HEK293T (cell line): ENCODE results near the gene NR3C2.

Experiments used
- FOXM1 ChIP-seq: fragments of 450-650 bp; IDR thresholded peaks from 2 replicates; pipeline ENCODE4 v1.6.1; 2017; ENCODE audit warnings: mild to moderate bottlenecking, borderline replicate concordance
- L3MBTL2 ChIP-seq: fragments of 450-650 bp; conservative IDR thresholded peaks from 2 replicates; pipeline ENCODE4 v1.6.1; 2016; ENCODE audit warnings: mild to moderate bottlenecking
- SP1 ChIP-seq: fragments of 450-650 bp; IDR thresholded peaks from 2 replicates; pipeline ENCODE4 v1.6.1; 2017
- SUZ12 ChIP-seq: fragments of 450-650 bp; IDR thresholded peaks from 2 replicates; pipeline ENCODE4 v1.6.1; 2016; ENCODE audit warnings: mild to moderate bottlenecking

GRCh38 chr4:148118633-148119032 is 323.6 kb downstream of the NR3C2 start:
- TF ChIP-seq SUZ12 (no peak), FOXM1 (no peak), L3MBTL2 (no peak), SP1 (no peak)
